HEK293T (cell line): ENCODE results near the gene FAM124B.

Source experiments
- ARNT ChIP-seq: fragments of 450-650 bp; IDR thresholded peaks from 2 replicates; pipeline ENCODE4 v1.6.1; 2017; ENCODE audit warnings: mild to moderate bottlenecking
- BHLHE40 ChIP-seq: fragments of 450-650 bp; IDR thresholded peaks from 2 replicates; pipeline ENCODE4 v1.6.1; 2016; ENCODE audit warnings: mild to moderate bottlenecking, moderate library complexity, borderline replicate concordance
- CTBP1 ChIP-seq: fragments of 450-650 bp; IDR thresholded peaks from 2 replicates; pipeline ENCODE4 v1.6.1; 2016; ENCODE audit warnings: borderline replicate concordance
- ELF4 ChIP-seq: fragments of 450-650 bp; IDR thresholded peaks from 2 replicates; pipeline ENCODE4 v1.6.1; 2017; ENCODE audit warnings: antibody characterized with exemption
- FOXA1 ChIP-seq: fragments of 450-650 bp; IDR thresholded peaks from 2 replicates; pipeline ENCODE4 v1.6.1; 2016; ENCODE audit warnings: mild to moderate bottlenecking
- FOXM1 ChIP-seq: fragments of 450-650 bp; IDR thresholded peaks from 2 replicates; pipeline ENCODE4 v1.6.1; 2017; ENCODE audit warnings: mild to moderate bottlenecking, borderline replicate concordance
- HDGF ChIP-seq: fragments of 450-650 bp; IDR thresholded peaks from 2 replicates; pipeline ENCODE4 v1.6.1; 2017; ENCODE audit warnings: antibody characterized with exemption, borderline replicate concordance
- L3MBTL2 ChIP-seq: fragments of 450-650 bp; conservative IDR thresholded peaks from 2 replicates; pipeline ENCODE4 v1.6.1; 2016; ENCODE audit warnings: mild to moderate bottlenecking
- SP1 ChIP-seq: fragments of 450-650 bp; IDR thresholded peaks from 2 replicates; pipeline ENCODE4 v1.6.1; 2017
- ZNF384 ChIP-seq: fragments of 450-650 bp; IDR thresholded peaks from 2 replicates; pipeline ENCODE4 v1.6.1; 2016

GRCh38 chr2:224429441-224429810 lies 27.5 kb upstream of the FAM124B start:
- TF ChIP-seq BHLHE40 = no peak
- TF ChIP-seq CTBP1 = no peak
- TF ChIP-seq SP1 = no peak
- TF ChIP-seq ARNT = no peak
- no peak for TF ChIP-seq HDGF
- no peak for TF ChIP-seq FOXA1
- TF ChIP-seq ELF4 = no peak
- TF ChIP-seq L3MBTL2 = no peak
- no peak for TF ChIP-seq ZNF384
- TF ChIP-seq FOXM1 = no peak
